HL-60 (cell line): ENCODE results near the gene PSAP.

ENCODE experiments used
- GABPA ChIP-seq: IDR thresholded peaks from 2 replicates; pipeline ENCODE4 v1.6.1; 2012; ENCODE audit warnings: low read depth
- POLR2AphosphoS5 ChIP-seq: IDR thresholded peaks from 2 replicates; pipeline ENCODE4 v1.6.1; 2012; ENCODE audit warnings: low read depth
- SPI1 ChIP-seq: IDR thresholded peaks from 2 replicates; pipeline ENCODE4 v1.6.1; 2012; ENCODE audit warnings: low read depth, mild to moderate bottlenecking, borderline replicate concordance
- TF ChIP-seq, protein P1 (sequence below): IDR thresholded peaks from 2 replicates; pipeline ENCODE4 v1.6.1; 2012; ENCODE audit warnings: low read depth; ENCODE audit not compliant: insufficient replicate concordance
- TF ChIP-seq, protein P2 (sequence below): IDR thresholded peaks from one replicate; pipeline ENCODE4 v1.5.1; 2011; ENCODE audit warnings: low read length, control low read depth, inconsistent platforms; ENCODE audit not compliant: insufficient read depth

DNA sequence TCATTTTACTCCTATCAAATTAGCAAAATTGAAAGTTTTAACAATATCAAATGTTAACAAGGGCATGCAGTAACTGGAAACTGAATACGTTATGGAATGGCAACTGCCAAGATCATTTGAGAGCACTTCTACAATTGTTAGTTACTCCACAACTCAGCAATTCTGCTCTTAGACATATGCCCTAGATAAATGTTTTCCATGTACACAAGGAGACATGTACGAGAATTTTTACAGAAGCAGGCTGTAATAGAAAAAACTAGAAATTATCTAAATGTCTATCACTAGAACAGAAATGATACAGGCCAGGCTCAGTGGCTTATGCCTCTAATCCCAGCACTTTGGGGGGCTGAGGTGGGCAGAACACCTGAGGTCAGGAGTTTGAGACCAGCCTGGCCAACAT, 7.0 kb downstream of the PSAP start:
- TF ChIP-seq, protein P1, sequence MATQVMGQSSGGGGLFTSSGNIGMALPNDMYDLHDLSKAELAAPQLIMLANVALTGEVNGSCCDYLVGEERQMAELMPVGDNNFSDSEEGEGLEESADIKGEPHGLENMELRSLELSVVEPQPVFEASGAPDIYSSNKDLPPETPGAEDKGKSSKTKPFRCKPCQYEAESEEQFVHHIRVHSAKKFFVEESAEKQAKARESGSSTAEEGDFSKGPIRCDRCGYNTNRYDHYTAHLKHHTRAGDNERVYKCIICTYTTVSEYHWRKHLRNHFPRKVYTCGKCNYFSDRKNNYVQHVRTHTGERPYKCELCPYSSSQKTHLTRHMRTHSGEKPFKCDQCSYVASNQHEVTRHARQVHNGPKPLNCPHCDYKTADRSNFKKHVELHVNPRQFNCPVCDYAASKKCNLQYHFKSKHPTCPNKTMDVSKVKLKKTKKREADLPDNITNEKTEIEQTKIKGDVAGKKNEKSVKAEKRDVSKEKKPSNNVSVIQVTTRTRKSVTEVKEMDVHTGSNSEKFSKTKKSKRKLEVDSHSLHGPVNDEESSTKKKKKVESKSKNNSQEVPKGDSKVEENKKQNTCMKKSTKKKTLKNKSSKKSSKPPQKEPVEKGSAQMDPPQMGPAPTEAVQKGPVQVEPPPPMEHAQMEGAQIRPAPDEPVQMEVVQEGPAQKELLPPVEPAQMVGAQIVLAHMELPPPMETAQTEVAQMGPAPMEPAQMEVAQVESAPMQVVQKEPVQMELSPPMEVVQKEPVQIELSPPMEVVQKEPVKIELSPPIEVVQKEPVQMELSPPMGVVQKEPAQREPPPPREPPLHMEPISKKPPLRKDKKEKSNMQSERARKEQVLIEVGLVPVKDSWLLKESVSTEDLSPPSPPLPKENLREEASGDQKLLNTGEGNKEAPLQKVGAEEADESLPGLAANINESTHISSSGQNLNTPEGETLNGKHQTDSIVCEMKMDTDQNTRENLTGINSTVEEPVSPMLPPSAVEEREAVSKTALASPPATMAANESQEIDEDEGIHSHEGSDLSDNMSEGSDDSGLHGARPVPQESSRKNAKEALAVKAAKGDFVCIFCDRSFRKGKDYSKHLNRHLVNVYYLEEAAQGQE = no peak
- TF ChIP-seq, protein P2, sequence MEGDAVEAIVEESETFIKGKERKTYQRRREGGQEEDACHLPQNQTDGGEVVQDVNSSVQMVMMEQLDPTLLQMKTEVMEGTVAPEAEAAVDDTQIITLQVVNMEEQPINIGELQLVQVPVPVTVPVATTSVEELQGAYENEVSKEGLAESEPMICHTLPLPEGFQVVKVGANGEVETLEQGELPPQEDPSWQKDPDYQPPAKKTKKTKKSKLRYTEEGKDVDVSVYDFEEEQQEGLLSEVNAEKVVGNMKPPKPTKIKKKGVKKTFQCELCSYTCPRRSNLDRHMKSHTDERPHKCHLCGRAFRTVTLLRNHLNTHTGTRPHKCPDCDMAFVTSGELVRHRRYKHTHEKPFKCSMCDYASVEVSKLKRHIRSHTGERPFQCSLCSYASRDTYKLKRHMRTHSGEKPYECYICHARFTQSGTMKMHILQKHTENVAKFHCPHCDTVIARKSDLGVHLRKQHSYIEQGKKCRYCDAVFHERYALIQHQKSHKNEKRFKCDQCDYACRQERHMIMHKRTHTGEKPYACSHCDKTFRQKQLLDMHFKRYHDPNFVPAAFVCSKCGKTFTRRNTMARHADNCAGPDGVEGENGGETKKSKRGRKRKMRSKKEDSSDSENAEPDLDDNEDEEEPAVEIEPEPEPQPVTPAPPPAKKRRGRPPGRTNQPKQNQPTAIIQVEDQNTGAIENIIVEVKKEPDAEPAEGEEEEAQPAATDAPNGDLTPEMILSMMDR = no peak
- TF ChIP-seq POLR2AphosphoS5 (no peak), GABPA (no peak), SPI1 (no peak)
